Caco-2 (cell line): ENCODE measurements around the gene WDR27. TPM values are rescaled to one million over a fixed set of nuclear protein-coding genes. Genes with fewer than 3 reads are reported as not detected.

Source experiments
- BruUV-seq: library from RNA; stranded (reverse); fragments of 400-500 nt; replicated peaks from 2 replicates; lab custom pipeline; 2021; lab: Mats Ljungman, UMichigan
- CTCF ChIA-PET: fragments of 300-600 bp; sonication (Branson Sonifier 250); formaldehyde crosslinking; loops from one replicate; lab custom pipeline; 2022; ENCODE audit warnings: antibody characterized with exemption; lab: Charles Lee
- POLR2A ChIA-PET: fragments of 300-600 bp; sonication (Branson Sonifier 250); formaldehyde crosslinking; loops from one replicate; lab custom pipeline; 2022; ENCODE audit warnings: antibody characterized with exemption; lab: Charles Lee
- DNase-seq, 2 experiments: peaks; one replicate each; pipeline versions ENCODE4 v3.0.0 to v3.0.0-alpha.2; 2020 to 2022
- H3K27me3 ChIP-seq: replicated peaks from 2 replicates; pipeline ENCODE4 v1.6.0; 2011; ENCODE audit warnings: low read length; ENCODE audit not compliant: control insufficient read depth, insufficient read depth
- H3K36me3 ChIP-seq: 2 replicates; pipeline ENCODE4 v1.5.1; 2011; ENCODE audit warnings: low read length; ENCODE audit not compliant: control insufficient read depth, insufficient read depth
- H3K4me1 ChIP-seq: fragments of 250-450 bp; sonication (Bioruptor Pico); 2 replicates; pipeline ENCODE4 v1.5.1; 2020; ENCODE audit warnings: mild to moderate bottlenecking
- H3K4me3 ChIP-seq: 2 replicates; pipeline ENCODE4 v1.5.1; 2011; ENCODE audit warnings: low read depth, mild to moderate bottlenecking, control low read depth, low read length
- H3K9me3 ChIP-seq: fragments of 250-450 bp; sonication (Bioruptor Pico); 2 replicates; pipeline ENCODE4 v1.5.1; 2020; ENCODE audit warnings: mild to moderate bottlenecking, moderate library complexity
- H3K27ac Mint-ChIP-seq: one replicate; pipeline ENCODE4 v1.8.0; 2022; ENCODE audit warnings: mixed read lengths; ENCODE audit not compliant: unreplicated experiment
- H3K27me3 Mint-ChIP-seq: one replicate; pipeline ENCODE4 v1.8.0; 2022; ENCODE audit warnings: mixed read lengths; ENCODE audit not compliant: insufficient read depth, unreplicated experiment
- H3K36me3 Mint-ChIP-seq: one replicate; pipeline ENCODE4 v1.8.0; 2022; ENCODE audit warnings: mild to moderate bottlenecking, mixed read lengths; ENCODE audit not compliant: insufficient read depth, unreplicated experiment
- H3K4me1 Mint-ChIP-seq: one replicate; pipeline ENCODE4 v1.8.0; 2022; ENCODE audit warnings: low read depth, mixed read lengths; ENCODE audit not compliant: unreplicated experiment
- H3K4me3 Mint-ChIP-seq: one replicate; pipeline ENCODE4 v1.8.0; 2022; ENCODE audit warnings: mild to moderate bottlenecking, moderate library complexity, mixed read lengths; ENCODE audit not compliant: unreplicated experiment
- H3K9me3 Mint-ChIP-seq: one replicate; pipeline ENCODE4 v1.8.0; 2022; ENCODE audit warnings: mixed read lengths; ENCODE audit not compliant: unreplicated experiment
- CTCF ChIP-seq, 2 experiments: fragments of 200-600 bp in 1 of 2; IDR thresholded peaks; 1 replicate in 1 of 2; 2 replicates in 1 of 2; pipeline versions ENCODE4 v1.5.1 to v1.8.0; 2011 to 2022; ENCODE audit warnings: antibody characterized with exemption in 1 of 2, control low read depth in 1 of 2, inconsistent platforms in 1 of 2, low read depth in 1 of 2, low read length in 1 of 2, mild to moderate bottlenecking in 1 of 2, moderate library complexity in 1 of 2; ENCODE audit not compliant: insufficient read depth in 1 of 2, severe bottlenecking in 1 of 2, unreplicated experiment in 1 of 2
- intact Hi-C: fragments of 100-400 bp; cut with micrococcal nuclease; formaldehyde crosslinking; loops from one replicate; pipeline ENCODE4 v1.10.0; 2022; ENCODE audit not compliant: unreplicated experiment
- total RNA-seq: library from RNA; stranded (reverse); gene quantifications from 2 replicates; pipeline ENCODE4 v1.2.3, GENCODE V29; 2022

Gene WDR27
- total RNA-seq, 1 experiment from 2014 or later = 62.9 TPM

GRCh38 chr6:169642455-169642854, 59.4 kb downstream of the WDR27 start:
- Mint-ChIP-seq H3K27ac (no peak overlapping the region), H3K4me3 (no peak overlapping the region), H3K36me3 (peaks cover 4% of the 10 kb centered on the region), H3K27me3 (no peaks in the 10 kb centered on the region), H3K4me1 (no peaks in the 10 kb centered on the region), H3K9me3 (no peaks in the 10 kb centered on the region)
- intact Hi-C loops = no loop called here
- Histone ChIP-seq H3K9me3 (no peaks in the 10 kb centered on the region), H3K4me1 (no peaks in the 10 kb centered on the region), H3K36me3 (no peaks in the 10 kb centered on the region; the same call in 1 of the 2 replicates), H3K27me3 (no peaks in the 10 kb centered on the region), H3K4me3 (no peak overlapping the region)
- POLR2A ChIA-PET = no interaction called here
- no peak for TF ChIP-seq CTCF (IDR thresholded peaks at IDR 0.05; ENCODE audit: insufficient read depth in 1 of 2, low read depth in 1 of 2, low read length in 1 of 2, severe bottlenecking in 1 of 2, unreplicated experiment in 1 of 2)
- CTCF ChIA-PET = no interaction called here
- no TSS peak for BruUV-seq
- no peak for DNase-seq

DNA sequence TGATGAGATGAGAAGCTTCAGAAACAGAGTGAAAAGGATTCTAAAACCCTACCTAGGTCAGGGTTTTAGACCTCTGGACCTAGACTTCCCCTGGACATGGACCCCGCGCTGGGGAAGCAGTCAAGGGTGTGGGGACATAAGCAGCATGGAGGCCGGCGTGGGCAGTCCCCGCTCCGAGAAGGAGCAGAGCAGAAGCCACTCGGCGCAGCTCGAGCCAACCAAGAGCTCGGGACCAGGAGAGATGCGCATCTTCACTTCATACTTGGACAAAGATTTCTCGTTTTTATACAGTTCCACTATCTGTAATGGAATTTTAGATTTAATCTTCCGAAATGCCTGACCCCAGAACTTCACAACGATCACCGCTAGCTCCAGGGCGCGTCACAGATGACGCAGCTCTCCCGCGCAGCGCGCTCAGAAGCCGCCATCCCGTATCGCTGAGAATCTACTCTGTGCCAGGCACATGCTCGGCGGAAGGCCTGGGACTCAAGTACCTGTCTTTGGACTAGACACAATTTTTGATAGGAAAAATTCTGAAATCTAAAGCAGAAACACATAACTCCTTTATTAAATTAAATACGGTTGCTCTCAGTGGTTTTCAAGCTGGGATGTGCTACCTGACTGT, 60.3 kb downstream of the WDR27 start:
- H3K36me3 Mint-ChIP-seq = peaks cover 4% of the 10 kb centered on the region

GRCh38 chr6:169640983-169641382, 60.8 kb downstream of the WDR27 start:
- H3K9me3 Mint-ChIP-seq = no peaks in the 10 kb centered on the region
- intact Hi-C loops = no loop called here
- Histone ChIP-seq H3K36me3 (no peaks in the 10 kb centered on the region; the same call in 1 of the 2 replicates), H3K4me3 (no peak overlapping the region), H3K9me3 (no peaks in the 10 kb centered on the region), H3K27me3 (no peaks in the 10 kb centered on the region), H3K4me1 (no peaks in the 10 kb centered on the region)
- DNase-seq = no peak
- ChIA-PET CTCF (no interaction called here), POLR2A (no interaction called here)
- no TSS peak for BruUV-seq
- H3K4me3 Mint-ChIP-seq = no peak overlapping the region
- no peak overlapping the region for H3K27ac Mint-ChIP-seq
- no peak for TF ChIP-seq CTCF (IDR thresholded peaks at IDR 0.05; ENCODE audit: insufficient read depth in 1 of 2, low read depth in 1 of 2, low read length in 1 of 2, severe bottlenecking in 1 of 2, unreplicated experiment in 1 of 2)
- H3K4me1 Mint-ChIP-seq = peaks cover 6% of the 10 kb centered on the region
- peaks cover 4% of the 10 kb centered on the region for H3K36me3 Mint-ChIP-seq
- no peaks in the 10 kb centered on the region for H3K27me3 Mint-ChIP-seq

More for the DNA sequence above, 60.3 kb downstream of the WDR27 start:
- intact Hi-C loops = no loop called here
- BruUV-seq = no TSS peak
- H3K27me3 Mint-ChIP-seq = no peaks in the 10 kb centered on the region
- Histone ChIP-seq H3K9me3 (no peaks in the 10 kb centered on the region), H3K4me1 (no peaks in the 10 kb centered on the region), H3K27me3 (no peaks in the 10 kb centered on the region), H3K4me3 (no peak overlapping the region), H3K36me3 (no peaks in the 10 kb centered on the region; the same call in 1 of the 2 replicates)
- ChIA-PET POLR2A (no interaction called here), CTCF (no interaction called here)
- H3K4me1 Mint-ChIP-seq = peaks cover 6% of the 10 kb centered on the region
- no peak for TF ChIP-seq CTCF (IDR thresholded peaks at IDR 0.05; ENCODE audit: insufficient read depth in 1 of 2, low read depth in 1 of 2, low read length in 1 of 2, severe bottlenecking in 1 of 2, unreplicated experiment in 1 of 2)
- no peaks in the 10 kb centered on the region for H3K9me3 Mint-ChIP-seq
- no peak overlapping the region for H3K27ac Mint-ChIP-seq
- no peak overlapping the region for H3K4me3 Mint-ChIP-seq
- no peak for DNase-seq
